VCaP (cell line): Measurements from ENCODE around the gene PELI2.
A peak's percentile ranks its signal among the peaks of the same experiment; 100 is the strongest.

ENCODE experiments used
- H3K27ac ChIP-seq: fragments of 450-650 bp; 2 replicates; pipeline ENCODE4 v1.5.1; 2017
- TF ChIP-seq, protein P1 (sequence below): fragments of 450-650 bp; conservative IDR thresholded peaks from 2 replicates; pipeline ENCODE4 v1.5.1; 2017; ENCODE audit warnings: mild to moderate bottlenecking, moderate library complexity

PELI2 gene

GRCh38 chr14:56270921-56271320 is 152.7 kb downstream of the PELI2 start:
- no peak overlapping the region for H3K27ac ChIP-seq
- TF ChIP-seq, protein P1, sequence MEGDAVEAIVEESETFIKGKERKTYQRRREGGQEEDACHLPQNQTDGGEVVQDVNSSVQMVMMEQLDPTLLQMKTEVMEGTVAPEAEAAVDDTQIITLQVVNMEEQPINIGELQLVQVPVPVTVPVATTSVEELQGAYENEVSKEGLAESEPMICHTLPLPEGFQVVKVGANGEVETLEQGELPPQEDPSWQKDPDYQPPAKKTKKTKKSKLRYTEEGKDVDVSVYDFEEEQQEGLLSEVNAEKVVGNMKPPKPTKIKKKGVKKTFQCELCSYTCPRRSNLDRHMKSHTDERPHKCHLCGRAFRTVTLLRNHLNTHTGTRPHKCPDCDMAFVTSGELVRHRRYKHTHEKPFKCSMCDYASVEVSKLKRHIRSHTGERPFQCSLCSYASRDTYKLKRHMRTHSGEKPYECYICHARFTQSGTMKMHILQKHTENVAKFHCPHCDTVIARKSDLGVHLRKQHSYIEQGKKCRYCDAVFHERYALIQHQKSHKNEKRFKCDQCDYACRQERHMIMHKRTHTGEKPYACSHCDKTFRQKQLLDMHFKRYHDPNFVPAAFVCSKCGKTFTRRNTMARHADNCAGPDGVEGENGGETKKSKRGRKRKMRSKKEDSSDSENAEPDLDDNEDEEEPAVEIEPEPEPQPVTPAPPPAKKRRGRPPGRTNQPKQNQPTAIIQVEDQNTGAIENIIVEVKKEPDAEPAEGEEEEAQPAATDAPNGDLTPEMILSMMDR, result no peak

DNA sequence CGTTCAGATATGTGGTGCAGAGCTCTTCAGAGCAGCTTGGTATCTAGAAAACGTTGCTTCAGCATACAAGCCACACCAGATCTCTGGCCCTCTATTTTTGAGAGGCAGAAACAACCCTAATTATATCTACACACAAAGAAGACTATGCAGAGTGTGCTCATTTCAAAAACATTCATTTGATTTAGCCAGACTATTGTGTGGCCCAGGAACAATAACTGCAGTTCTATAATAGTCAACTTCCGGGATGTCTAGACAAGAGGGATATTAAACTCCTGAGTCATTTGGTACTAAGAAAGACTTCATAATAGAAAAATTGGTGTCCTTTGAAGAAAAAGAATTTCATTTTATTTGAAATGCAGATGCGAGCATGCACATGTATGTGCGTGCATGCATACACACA is 153.8 kb downstream of the PELI2 start:
- TF ChIP-seq, protein P1, result no peak
- no peak overlapping the region for H3K27ac ChIP-seq

- TF ChIP-seq, protein P1, result no peak
- peak overlapping the region; percentile 59 for H3K27ac ChIP-seq
Observed at GRCh38 chr14:56273155-56273554, 154.9 kb downstream of the PELI2 start.

GRCh38 chr14:56273951-56274350 is 155.7 kb downstream of the PELI2 start:
- TF ChIP-seq, protein P1, result no peak
- peak overlapping the region; percentile 59 for H3K27ac ChIP-seq

DNA sequence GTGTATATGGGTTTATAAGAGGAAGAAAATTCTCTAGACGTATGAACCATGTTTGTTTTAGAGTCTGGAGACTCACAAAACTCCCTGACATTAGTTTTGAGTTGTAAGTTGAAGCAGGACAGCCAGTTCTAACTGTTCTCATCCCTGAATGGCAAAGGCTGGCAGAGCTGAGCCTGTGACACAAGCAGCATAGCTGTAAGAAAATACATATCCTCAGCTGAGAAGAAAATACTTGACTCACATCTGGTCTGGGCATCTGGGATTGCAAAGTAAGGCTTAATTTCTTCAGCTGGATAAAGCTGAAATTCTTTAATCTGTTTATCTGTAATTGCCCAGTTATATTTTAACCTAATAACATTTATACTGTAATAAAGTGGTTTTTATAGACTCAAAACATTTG is 156.3 kb downstream of the PELI2 start:
- TF ChIP-seq, protein P1, result no peak
- peak overlapping the region; percentile 59 for H3K27ac ChIP-seq

DNA sequence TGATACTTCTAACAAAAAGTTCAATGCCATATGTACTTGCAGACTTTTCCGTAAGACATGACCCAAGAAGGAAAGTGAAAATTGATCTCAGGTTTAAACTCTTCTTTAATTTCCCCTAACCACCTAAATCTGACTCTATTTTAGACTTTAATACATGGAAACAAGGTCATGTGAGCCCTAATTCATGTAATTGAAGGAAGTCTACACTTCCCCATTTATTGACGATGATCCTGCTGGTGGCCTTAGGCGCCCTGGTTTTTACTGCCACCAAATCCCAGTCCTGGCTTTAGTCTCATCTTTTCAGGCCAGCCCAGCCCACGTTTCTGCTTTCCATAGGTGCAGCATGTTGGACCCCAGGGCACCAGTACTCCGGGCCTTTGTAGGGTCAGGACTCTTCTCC is 157.9 kb downstream of the PELI2 start:
- TF ChIP-seq, protein P1, result no peak
- H3K27ac ChIP-seq, result no peak overlapping the region; the same call in 1 of the 2 replicates

DNA sequence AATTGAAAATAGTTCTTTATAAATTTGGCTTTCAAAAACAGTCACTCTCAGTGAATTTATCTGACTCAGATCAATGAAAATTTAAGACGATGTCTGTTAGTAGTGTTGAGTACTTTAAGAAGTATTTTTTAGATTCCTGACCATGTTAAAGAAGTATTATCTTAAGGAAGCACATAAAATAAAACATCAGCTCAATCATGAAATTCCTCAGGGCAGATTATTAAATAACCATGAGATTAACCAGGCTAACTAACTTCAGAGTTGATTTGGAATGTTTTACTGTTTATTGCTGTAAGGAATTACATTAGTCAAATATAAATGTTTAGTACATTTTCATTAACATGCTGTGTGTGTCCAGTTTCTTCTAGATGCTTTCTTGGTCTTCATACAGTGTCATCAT is 160.2 kb downstream of the PELI2 start:
- TF ChIP-seq, protein P1, result no peak
- H3K27ac ChIP-seq, result no peak overlapping the region

DNA sequence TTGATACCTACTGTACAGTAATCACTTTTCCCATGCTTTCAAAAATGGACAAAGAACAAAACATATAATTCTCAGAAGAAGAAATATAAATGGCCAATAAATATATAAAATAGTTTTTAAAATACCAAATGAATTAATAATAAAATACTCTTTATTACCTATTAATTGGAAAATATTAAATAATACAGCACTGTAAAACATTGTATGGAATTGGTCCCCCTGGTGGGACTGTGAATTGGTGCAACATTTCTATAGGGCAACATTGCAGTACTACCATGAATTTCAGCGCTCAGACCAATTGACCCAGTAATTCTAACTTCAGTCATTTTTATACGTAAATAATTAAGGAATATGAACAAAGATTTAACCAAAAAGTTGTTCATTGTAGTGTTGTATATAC is 162.6 kb downstream of the PELI2 start:
- H3K27ac ChIP-seq, result no peak overlapping the region

More for the DNA sequence above, 162.6 kb downstream of the PELI2 start:
- TF ChIP-seq, protein P1, result peak; percentile 28; the same call in 1 of the 2 replicates
